ENCODE measurements around the gene CDC23.
A peak's percentile ranks its signal among the peaks of the same experiment; 100 is the strongest.
"Not testable (repeated sequence)": the region's sequence is repeated elsewhere in the genome, so short reads cannot be mapped to it uniquely, and the experiment has no call there.

CDC23 gene

GRCh38 chr5:138210985-138211384, 2.1 kb downstream of the CDC23 start:
- DNase-seq = no peak

- DNase-seq = not testable (repeated sequence)
Observed at GRCh38 chr5:138193859-138194258, 19.3 kb downstream of the CDC23 start.

GRCh38 chr5:138192826-138193225, 20.3 kb downstream of the CDC23 start:
- no peak for DNase-seq

- DNase-seq = no peak
Observed at GRCh38 chr5:138188626-138189025, 24.5 kb downstream of the CDC23 start.

- DNase-seq = no peak
Observed at GRCh38 chr5:138186002-138186447, 27.1 kb downstream of the CDC23 start.

- no peak for DNase-seq
Observed at GRCh38 chr5:138182808-138183207, 30.3 kb downstream of the CDC23 start.

GRCh38 chr5:138180841-138181240, 32.3 kb downstream of the CDC23 start:
- DNase-seq = no peak

- DNase-seq = peak; percentile 75
Observed at GRCh38 chr5:138180183-138180782, 32.8 kb downstream of the CDC23 start.

GRCh38 chr5:138179277-138179857, 33.8 kb downstream of the CDC23 start:
- DNase-seq = peak; percentile 12

- DNase-seq = peak; percentile 97
Observed at GRCh38 chr5:138178516-138179276, 34.4 kb downstream of the CDC23 start, which contains the start of the genes BRD8 and KIF20A. Gene BRD8, minus strand, starts transcription at chr5:138178630. Its CDS starts 16 bp downstream, at chr5:138178614. Gene KIF20A, plus strand, starts transcription at chr5:138179112. Its CDS starts 569 bp downstream, at chr5:138179681.

GRCh38 chr5:138177941-138178515, 35.1 kb downstream of the CDC23 start:
- DNase-seq = peak; percentile 39

- DNase-seq = no peak
Observed at GRCh38 chr5:138170299-138170698, 42.8 kb downstream of the CDC23 start.

GRCh38 chr5:138169124-138169523, 44.0 kb downstream of the CDC23 start:
- DNase-seq = no peak

- no peak for DNase-seq
Observed at GRCh38 chr5:138163721-138164120, 49.4 kb downstream of the CDC23 start.

GRCh38 chr5:138160706-138161105, 52.4 kb downstream of the CDC23 start:
- DNase-seq = no peak

GRCh38 chr5:138159666-138160065, 53.5 kb downstream of the CDC23 start:
- DNase-seq = no peak

GRCh38 chr5:138157626-138158025, 55.5 kb downstream of the CDC23 start:
- no peak for DNase-seq

GRCh38 chr5:138155977-138156376, 57.1 kb downstream of the CDC23 start:
- not testable (repeated sequence) for DNase-seq

- no peak for DNase-seq
Observed at GRCh38 chr5:138149530-138149929, 63.6 kb downstream of the CDC23 start.

GRCh38 chr5:138148811-138149210, 64.3 kb downstream of the CDC23 start:
- no peak for DNase-seq

- DNase-seq = not testable (repeated sequence)
Observed at GRCh38 chr5:138143578-138143977, 69.5 kb downstream of the CDC23 start.

- DNase-seq = no peak
Observed at GRCh38 chr5:138141734-138142133, 71.4 kb downstream of the CDC23 start.

GRCh38 chr5:138140268-138140667, 72.9 kb downstream of the CDC23 start:
- no peak for DNase-seq

- no peak for DNase-seq
Observed at GRCh38 chr5:138139781-138140090, 73.4 kb downstream of the CDC23 start.

Measured in activated CD4-positive, alpha-beta T cell treated with anti-CD3 and anti-CD28 coated beads, Interleukin-10, Interleukin-2, amounts not matched to agents 100 ng/mL and 50 ng/mL, durations not matched to agents 16 hours and 8 hours (primary cell).